HG02610 (cell line): Measurements from ENCODE around the gene RCVRN.

ENCODE experiments used
- ATAC-seq: cut with Tn5 transposase; IDR thresholded peaks from one replicate; pipeline ENCODE4 v1.9.1; 2021; ENCODE audit warnings: mild to moderate bottlenecking, moderate library complexity; ENCODE audit not compliant: unreplicated experiment

Gene RCVRN

GRCh38 chr17:9905078-9905415 is at the start of gene RCVRN:
TSS of gene RCVRN (minus strand) at chr17:9905271. CDS start at chr17:9905180, 91 bp downstream.
- ATAC-seq, result no peak

- ATAC-seq, result no peak
Observed at GRCh38 chr17:9953492-9953891, 48.4 kb upstream of the RCVRN start.

GRCh38 chr17:9951803-9952202 is 46.7 kb upstream of the RCVRN start:
- no peak for ATAC-seq

GRCh38 chr17:9948928-9949327 is 43.9 kb upstream of the RCVRN start:
- no peak for ATAC-seq

- no peak for ATAC-seq
Observed at GRCh38 chr17:9944704-9945103, 39.6 kb upstream of the RCVRN start.

GRCh38 chr17:9943343-9943742 is 38.3 kb upstream of the RCVRN start:
- ATAC-seq, result no peak

GRCh38 chr17:9942885-9943284 is 37.8 kb upstream of the RCVRN start:
- ATAC-seq, result no peak

GRCh38 chr17:9941305-9941704 is 36.2 kb upstream of the RCVRN start:
- no peak for ATAC-seq

GRCh38 chr17:9940841-9941240 is 35.8 kb upstream of the RCVRN start:
- no peak for ATAC-seq

- ATAC-seq, result no peak
Observed at GRCh38 chr17:9938764-9939163, 33.7 kb upstream of the RCVRN start.

GRCh38 chr17:9937901-9938300 is 32.8 kb upstream of the RCVRN start:
- ATAC-seq, result no peak

GRCh38 chr17:9937241-9937761 is 32.2 kb upstream of the RCVRN start:
- no peak for ATAC-seq

- ATAC-seq, result no peak
Observed at GRCh38 chr17:9936095-9936494, 31.0 kb upstream of the RCVRN start.

- ATAC-seq, result no peak
Observed at GRCh38 chr17:9935408-9935807, 30.3 kb upstream of the RCVRN start.

GRCh38 chr17:9934331-9934730 is 29.3 kb upstream of the RCVRN start:
- no peak for ATAC-seq

GRCh38 chr17:9932491-9932890 is 27.4 kb upstream of the RCVRN start:
- no peak for ATAC-seq

- no peak for ATAC-seq
Observed at GRCh38 chr17:9931144-9931741, 26.2 kb upstream of the RCVRN start.

- ATAC-seq, result no peak
Observed at GRCh38 chr17:9929871-9930270, 24.8 kb upstream of the RCVRN start.

- no peak for ATAC-seq
Observed at GRCh38 chr17:9928601-9929333, 23.7 kb upstream of the RCVRN start.

GRCh38 chr17:9926150-9926804 is 21.2 kb upstream of the RCVRN start:
- ATAC-seq, result no peak

GRCh38 chr17:9925457-9925856 is 20.4 kb upstream of the RCVRN start:
- ATAC-seq, result no peak

- ATAC-seq, result peak; percentile 51
Observed at GRCh38 chr17:9924735-9925191, 19.7 kb upstream of the RCVRN start.
